Measurements from ENCODE around the gene CDKN2A.

Gene CDKN2A

DNA sequence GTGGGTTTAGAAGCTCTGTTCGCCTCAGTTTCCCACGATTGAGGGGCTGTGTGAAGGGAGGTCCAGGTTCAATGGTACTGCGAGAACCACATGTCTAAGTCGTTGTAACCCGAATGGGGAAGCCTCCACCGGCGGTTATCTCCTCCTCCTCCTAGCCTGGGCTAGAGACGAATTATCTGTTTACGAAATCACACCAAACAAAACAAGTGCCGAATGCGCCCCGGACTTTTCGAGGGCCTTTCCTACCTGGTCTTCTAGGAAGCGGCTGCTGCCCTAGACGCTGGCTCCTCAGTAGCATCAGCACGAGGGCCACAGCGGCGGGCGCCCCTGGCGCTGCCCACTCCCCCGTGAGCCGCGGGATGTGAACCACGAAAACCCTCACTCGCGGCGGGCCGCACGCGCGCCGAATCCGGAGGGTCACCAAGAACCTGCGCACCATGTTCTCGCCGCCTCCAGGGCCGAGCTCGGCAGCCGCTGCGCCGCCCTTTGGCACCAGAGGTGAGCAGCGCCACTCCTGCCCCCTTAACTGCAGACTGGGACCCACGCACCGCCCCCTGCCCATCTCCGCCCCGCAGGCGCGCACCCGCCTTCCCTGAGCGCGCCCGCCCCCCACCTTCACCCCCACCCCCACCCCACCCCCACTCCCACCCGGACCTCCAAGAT, at the start of gene CDKN2A:
CDKN2A (minus strand) TSS at position 500 of the 663 bp plus-strand sequence.
- in situ Hi-C loops (cut with HindIII; ENCODE audit: low sequenced_read_pairs): no loop called here

DNA sequence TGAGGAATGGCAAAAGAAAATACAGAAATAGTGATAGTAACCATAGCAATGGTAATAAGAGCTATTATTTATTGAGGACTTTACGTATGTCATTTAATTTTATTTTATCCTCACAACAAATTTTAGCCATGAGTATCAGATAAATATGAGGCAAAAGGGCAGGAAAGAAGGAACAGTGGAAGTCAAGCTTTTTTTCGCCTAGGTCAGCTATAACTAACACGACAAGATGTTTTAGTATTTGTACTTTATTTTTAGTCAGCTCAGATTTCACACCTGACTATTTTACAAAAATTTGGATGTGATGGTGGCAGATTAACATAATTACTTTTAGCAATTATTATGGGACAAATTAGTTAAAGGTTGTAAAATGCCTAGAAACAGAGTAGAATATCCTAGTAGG, 49.7 kb upstream of the CDKN2A start:
- in situ Hi-C loops (cut with HindIII; ENCODE audit: low sequenced_read_pairs): loop anchor here (5.0 to 25.0 kb wide), 3 partner anchors 103 to 232 kb away; partner anchors contain the start of gene MTAP

DNA sequence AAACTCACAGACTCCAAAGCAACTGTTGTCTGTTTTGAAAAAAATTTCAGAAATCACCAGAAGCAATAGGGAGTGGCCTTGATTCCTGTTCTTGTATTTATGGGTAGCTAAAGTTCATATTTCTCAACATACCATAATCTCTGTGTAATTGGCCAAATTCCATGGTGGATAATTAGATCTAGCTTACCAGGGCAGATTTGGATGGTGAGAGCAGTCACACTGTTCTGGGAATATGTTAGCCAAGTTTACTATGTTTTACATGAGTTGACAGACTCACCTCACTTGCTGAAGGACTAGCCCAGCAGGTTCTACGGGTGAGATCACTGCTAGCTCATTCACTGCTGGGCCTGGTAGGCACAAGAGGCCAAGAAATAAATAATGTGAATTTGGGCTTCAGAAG, 47.6 kb upstream of the CDKN2A start:
- in situ Hi-C loops (cut with HindIII; ENCODE audit: low sequenced_read_pairs): loop anchor here (5.0 to 25.0 kb wide), 3 partner anchors 106 to 229 kb away; partner anchors contain the start of gene MTAP

DNA sequence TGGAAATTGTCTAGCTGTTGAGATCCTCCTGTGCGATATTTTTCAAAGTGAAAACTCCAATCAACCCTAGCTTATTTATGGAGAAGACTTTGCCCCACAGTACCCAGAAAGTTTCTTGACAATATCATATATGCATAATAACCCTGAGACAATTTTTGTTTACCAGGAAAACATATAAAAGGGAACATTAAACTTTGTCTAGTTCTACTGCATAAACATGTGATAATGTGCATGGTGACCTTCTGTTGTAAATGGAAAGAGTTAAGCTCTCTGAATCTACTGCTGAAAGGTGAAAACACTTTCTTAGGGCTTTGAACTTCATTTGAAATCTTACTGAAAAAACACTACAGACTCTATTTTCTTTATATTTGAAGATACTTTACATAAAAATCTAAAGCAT, 47.2 kb upstream of the CDKN2A start:
- in situ Hi-C loops (cut with HindIII; ENCODE audit: low sequenced_read_pairs): loop anchor here (5.0 to 25.0 kb wide), 3 partner anchors 106 to 229 kb away; partner anchors contain the start of gene MTAP

DNA sequence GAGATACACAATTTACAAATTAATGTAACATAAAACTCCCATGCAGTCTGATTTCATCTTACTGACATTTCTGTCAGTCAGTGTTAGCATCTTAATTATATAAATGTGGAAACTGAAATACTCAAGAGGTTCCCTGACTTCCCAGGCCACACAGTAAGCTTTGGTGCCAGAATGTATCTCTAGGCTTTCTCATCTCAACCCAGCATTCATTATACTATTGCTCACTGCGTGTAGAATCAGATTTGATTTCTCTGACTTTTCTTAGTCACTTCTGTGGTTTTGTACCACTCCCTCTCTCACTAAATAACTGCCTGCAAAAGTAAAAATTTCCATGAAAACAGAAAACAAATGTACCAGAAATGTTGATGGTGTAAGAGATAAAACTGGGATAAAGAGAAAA, 46.6 kb upstream of the CDKN2A start:
- in situ Hi-C loops (cut with HindIII; ENCODE audit: low sequenced_read_pairs): loop anchor here (5.0 to 25.0 kb wide), 3 partner anchors 107 to 228 kb away; partner anchors contain the start of gene MTAP

DNA sequence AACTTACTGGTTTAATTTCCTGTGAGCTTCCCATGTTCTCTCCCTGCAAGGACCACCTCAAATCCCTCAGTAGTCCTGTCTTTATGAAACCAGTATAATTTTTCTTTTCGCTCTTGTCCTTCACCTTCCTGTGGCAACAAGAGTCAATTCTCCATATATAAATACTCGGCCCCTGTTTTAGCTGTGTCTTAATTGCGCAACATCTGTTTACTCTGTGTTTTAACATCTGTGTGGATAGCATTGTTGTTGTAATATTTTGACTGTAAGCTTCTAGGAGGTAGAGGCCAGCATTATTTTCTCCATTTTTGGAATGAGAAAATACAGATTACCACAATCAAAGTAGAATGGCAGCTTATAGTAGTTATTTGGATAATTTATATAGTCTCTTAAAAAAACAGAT, 45.1 kb upstream of the CDKN2A start:
- in situ Hi-C loops (cut with HindIII; ENCODE audit: low sequenced_read_pairs): loop anchor here (5.0 to 25.0 kb wide), 4 partner anchors 48 to 227 kb away; partner anchors contain the start of gene MTAP

DNA sequence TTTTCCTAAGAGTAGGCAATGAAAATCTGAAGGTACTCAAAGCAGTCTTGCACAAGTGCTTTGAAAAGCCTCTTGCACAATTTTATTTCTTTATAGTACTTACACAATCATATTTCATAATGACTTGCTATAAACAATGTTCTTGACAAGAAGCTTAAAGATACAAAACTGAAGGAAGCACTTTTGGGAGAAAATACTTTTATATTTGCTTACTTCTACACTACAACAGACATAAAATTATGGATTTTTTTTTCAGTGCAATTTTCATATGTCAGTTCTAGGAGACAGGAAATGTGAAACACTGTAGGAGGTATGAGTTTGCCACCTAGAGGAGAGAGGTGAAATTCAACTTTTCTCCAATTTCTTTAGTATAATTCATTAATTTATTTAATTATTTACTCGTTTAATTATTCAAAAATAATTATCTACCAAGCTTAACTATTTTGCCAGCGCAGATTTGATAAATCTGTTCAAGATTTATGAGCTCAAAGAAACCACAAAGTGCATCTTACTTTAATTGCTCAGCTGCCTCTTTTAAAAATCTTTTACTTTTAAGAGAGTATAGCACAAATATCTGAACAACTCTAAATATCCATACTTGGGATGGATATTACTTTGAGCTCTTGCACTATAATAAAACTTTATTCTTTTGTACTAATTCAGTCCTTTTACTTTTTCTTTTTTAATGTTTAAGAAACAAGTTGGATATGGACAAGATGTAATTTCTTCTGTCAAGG, 43.9 kb upstream of the CDKN2A start:
- in situ Hi-C loops (cut with HindIII; ENCODE audit: low sequenced_read_pairs): loop anchor here (5.0 to 25.0 kb wide), 4 partner anchors 49 to 226 kb away; partner anchors contain the start of gene MTAP

DNA sequence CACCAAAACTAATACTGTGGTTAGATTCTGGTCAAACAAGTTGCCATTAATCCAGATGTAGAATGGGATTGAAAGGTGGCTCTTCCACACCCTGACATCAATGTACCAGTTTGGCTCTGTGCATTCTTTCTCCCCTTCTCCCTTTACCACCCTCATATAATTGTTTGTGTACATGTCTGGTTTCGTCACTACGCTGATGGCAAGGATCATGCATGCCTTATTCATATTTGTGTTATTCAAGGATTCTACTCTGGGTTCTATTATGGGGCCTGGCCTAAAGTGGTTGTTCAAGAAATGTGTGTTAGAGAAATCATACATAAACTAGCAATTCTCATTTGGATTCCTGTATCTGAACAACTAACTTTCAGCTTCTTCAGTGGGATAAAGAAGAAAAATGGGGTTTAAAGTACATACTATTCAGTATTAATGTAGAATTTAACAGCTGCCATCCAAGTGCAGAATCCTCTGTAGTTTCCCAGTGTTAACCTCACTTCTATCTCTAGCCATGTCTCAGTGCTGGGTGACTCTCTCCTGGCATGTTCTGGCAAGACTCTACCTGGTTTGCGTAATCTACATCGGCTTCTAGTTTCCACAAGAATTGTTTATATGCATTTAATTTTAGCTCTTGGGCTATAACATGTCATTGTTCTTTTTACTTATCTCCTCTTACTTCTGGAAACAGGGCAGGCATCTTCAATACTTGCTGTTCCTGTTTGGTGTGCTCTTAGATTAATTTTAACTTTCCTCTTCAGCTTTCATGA, 42.9 kb upstream of the CDKN2A start:
- in situ Hi-C loops (cut with HindIII; ENCODE audit: low sequenced_read_pairs): loop anchor here (5.0 to 25.0 kb wide), 4 partner anchors 50 to 225 kb away; partner anchors contain the start of gene MTAP

DNA sequence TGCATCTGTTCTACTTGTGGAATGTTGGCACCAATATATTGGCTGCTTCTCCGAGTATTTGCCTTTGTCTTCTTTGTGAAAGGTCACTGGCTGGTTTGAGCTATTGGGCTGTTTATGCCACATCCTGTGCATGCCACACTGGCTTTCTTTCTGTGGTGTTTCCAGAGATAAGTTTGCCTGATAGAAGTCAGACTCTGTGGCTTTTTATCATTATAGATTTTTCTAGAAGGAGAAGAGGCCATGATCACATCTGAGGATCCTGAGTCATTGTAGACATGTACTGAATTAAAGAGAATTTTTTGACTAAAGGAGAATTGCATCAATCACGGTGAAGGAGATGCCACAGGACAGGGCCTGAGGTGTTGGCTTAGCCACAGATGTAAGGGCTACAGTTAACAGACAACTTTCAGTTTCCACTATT, 41.4 kb upstream of the CDKN2A start:
- in situ Hi-C loops (cut with HindIII; ENCODE audit: low sequenced_read_pairs): loop anchor here (5.0 to 25.0 kb wide), 4 partner anchors 52 to 223 kb away; partner anchors contain the start of gene MTAP

DNA sequence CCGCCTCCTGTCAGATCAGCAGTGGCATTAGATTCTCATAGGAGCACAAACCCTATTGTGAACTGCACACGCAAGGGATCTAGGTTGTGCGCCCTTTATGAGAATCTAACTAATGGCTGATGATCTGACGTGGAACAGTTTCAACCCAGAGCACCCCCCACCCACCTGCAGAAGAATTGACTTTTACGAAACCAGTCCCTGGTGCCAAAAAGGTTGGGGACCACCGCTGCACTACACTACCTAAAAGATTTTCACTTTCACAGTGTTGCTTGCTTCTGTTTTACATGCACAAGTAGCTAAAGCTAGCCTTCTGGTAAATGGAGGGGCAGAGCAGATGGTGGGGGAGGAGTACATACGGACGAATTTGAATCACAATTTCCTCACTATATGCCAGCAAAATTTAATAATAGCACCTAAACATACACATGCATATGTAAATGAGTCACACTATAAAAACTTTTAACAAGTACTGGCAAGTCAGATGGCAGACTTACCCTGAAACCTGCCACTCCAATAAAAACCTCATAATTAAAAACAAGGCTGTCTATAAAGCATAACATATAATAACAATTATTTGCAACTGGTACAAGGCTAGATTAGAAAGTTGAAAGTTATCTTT, 38.9 kb upstream of the CDKN2A start:
- in situ Hi-C loops (cut with HindIII; ENCODE audit: low sequenced_read_pairs): loop anchor here (25.0 kb wide), 2 partner anchors 204 to 221 kb away; partner anchors contain the start of gene MTAP

DNA sequence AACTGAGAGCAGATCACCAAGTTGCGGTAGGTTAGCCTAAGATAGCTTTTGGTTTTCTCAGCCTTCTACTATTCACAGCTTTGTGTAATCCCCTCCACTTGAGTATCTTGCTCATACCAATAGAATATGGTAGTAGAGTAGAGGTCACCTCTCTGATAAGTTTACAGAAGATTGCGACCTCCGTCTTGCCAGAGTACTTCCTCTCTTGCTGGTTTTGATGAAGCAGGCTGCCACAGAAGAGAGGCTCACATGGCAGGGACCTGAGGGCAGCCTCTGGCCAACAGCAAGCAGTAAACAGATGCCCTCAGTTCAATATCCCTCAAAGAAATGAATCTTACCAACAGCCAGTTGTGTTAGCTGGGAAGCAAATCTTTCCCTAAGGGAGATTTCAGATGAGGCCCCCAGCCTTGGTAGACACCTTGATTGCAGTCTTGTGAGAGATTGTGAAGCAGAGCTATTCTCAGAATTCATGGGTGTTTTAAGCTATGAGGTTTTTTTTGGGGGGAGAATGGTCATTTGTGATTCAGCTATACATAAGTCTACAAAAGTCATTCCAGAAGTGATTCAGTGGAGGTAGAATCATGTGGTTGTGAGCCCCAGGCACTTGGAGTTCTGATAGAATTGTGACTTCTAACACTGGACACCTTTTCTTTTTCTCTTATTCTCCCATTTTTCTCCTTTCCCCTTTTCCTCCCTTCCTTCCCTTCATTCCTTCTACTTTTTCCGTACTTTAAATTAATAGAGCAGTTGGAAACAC, 37.6 kb upstream of the CDKN2A start:
- in situ Hi-C loops (cut with HindIII; ENCODE audit: low sequenced_read_pairs): loop anchor here (25.0 kb wide), 2 partner anchors 205 to 220 kb away; partner anchors contain the start of gene MTAP

DNA sequence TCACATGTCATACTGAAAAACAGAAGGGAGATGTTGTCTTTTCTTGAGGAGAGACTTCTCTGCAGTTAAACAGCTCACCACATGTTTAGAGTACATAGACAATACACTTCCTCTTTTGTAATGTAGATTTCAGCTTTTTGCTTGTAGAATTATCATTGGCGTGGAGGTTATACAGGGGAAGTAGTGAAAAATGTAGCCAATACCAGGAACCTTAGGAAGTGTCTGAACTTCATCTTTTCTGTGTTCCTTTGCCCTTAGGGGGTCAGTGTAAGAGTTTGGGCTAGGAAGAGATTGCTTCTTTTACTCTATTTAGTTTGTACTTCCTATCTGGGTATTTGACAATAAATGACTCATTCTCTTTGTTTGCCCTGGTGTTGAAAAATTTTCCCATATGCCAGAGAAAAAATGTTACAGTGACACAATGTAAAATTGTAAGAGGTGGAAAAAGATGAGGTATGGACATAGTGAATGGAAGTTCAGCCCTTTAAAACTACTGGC, 36.0 kb upstream of the CDKN2A start:
- in situ Hi-C loops (cut with HindIII; ENCODE audit: low sequenced_read_pairs): loop anchor here (25.0 kb wide), 2 partner anchors 207 to 218 kb away; partner anchors contain the start of gene MTAP

DNA sequence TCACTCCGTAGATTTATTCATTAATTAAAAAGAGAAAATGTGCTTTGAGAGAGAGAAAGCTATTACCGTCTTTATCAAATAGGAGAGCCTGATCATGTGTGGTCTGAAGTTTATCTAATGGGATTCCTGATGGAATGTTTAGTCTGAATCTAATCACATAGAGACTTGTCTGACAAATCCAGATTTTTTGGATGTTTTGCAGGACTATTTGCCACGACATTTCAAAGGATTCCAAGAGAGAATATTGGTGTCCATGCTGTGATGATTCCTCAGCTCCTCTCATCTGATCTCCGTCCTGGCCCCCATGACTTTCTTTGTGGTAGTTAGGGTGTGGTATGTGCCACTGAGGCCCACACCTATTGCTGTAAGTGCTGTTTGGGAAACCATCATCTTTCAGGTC, 35.0 kb upstream of the CDKN2A start:
- in situ Hi-C loops (cut with HindIII; ENCODE audit: low sequenced_read_pairs): loop anchor here (25.0 kb wide), 2 partner anchors 208 to 217 kb away; partner anchors contain the start of gene MTAP

DNA sequence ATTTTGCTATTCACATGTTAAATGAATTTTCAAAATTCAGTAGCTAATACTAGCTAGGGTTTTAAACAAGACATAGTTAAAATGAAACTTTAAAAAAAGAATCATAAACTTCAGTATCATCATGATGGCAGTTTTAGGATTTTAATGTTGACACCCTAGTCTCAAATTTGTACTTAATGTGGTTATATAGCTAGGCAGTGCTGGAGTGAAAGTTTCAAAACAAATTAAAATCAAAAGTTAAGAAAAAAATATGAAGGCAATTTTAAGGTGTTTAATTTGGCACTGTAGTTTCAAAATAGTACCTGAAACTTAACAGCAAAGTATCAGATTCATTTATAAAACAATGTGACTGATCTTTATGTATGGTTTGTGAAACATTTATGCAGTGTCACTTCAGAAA, 34.2 kb upstream of the CDKN2A start:
- in situ Hi-C loops (cut with HindIII; ENCODE audit: low sequenced_read_pairs): loop anchor here (25.0 kb wide), 2 partner anchors 209 to 216 kb away; partner anchors contain the start of gene MTAP

DNA sequence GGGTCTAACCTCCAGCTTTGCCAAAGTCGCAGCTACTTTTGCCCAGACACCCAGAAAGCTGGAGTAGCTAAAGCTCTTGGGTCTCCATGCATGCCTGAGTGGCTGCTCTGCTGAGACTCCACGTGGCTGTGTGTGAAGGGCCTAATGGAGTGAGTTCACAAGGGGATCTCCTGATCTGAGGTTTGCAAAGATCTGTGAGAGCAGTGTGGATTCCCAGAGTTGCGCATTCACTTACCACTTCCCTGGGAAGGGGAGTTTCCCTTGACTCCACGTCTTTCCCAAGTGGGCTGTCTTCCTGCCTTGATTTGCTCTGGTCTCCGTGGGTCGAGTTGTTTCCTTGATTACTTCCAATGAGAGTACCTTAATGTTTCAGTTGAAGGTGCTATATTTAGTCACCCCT, 32.5 kb upstream of the CDKN2A start:
- in situ Hi-C loops (cut with HindIII; ENCODE audit: low sequenced_read_pairs): loop anchor here (25.0 kb wide), 2 partner anchors 211 to 214 kb away; partner anchors contain the start of gene MTAP

DNA sequence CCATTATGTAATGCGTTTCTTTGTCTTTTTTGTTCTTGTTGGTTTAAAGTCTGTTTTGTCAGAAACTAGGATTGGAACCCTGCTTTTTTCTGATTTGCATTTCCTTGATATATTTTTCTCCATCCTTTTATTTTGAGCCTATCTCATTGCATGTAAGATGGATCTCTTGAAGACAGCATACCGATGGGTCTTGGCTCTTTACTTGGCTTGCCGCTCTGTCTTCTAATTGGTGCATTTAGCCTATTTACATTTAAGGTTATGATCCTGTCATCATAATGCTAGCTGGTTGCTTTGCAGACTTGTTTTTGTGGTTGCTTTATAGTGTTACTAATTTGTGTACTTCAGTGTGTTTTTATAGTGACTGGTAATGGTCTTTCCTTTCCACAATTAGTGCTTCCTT, 28.2 kb upstream of the CDKN2A start:
- in situ Hi-C loops (cut with HindIII; ENCODE audit: low sequenced_read_pairs): no loop called here

DNA sequence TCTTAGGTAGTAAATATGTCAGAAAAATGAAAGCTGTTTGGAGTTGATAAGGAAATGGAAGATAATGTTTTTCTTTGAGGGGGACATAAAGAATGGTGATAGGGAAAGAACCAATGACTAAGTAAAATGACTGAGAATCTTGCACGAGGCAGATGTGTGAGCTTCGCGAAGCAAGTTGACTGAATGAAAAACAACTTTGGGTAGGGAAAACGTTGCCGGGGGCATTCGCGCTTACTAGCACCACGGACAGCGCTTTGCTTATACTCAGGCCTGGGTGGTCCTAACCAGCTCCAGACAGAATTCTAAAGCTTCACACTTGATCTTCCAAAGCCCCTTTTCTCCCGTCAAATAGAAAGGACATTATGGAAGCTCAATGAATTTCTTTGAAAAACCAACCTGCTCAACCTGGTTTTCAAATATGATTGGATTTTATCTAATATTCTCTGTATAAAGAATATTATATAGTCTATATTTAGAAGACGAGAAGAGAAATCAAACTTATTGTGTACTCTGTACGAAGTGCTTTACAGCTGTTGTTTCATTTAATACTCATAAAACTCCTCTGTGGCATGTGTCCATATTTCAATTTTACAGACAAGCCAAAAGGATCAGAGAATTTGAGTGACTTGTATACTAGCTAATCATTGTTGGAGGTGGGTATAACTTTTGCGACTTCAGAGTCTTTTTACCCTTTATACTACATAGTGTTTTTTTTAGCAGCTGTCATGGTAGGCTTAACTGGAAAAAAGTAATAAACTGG, 16.9 kb upstream of the CDKN2A start:
- in situ Hi-C loops (cut with HindIII; ENCODE audit: low sequenced_read_pairs): no loop called here

DNA sequence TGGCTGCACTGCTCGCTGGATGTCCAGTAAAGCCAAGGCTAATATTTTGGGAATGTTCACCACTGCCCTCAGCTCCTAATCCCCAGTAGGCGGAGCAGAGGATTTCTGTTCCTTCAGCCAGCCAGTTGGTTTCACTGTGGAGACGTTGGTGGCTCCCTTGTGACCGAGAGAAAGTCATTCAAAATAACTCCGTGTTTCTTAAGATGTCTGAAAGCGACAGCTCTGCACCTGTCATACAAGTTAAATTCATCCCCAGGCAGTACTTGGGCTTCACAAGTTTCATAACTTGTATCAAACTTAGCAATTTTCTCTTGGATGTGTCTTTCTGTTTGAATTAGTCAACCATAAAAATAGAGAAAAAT, 15.3 kb upstream of the CDKN2A start:
- in situ Hi-C loops (cut with HindIII; ENCODE audit: low sequenced_read_pairs): no loop called here

Data from endothelial cell of hepatic sinusoid (primary cell).